Esophagus muscularis mucosa (tissue), 4 donors: ENCODE data around the gene KCNS1. TPM values are rescaled to one million over a fixed set of nuclear protein-coding genes. Genes with fewer than 3 reads are reported as not detected.

ENCODE experiments used
- DNase-seq: peaks from one replicate; pipeline ENCODE4 v3.0.0-alpha.2; 2017; ENCODE audit errors: extremely low spot score
- H3K27ac ChIP-seq, 4 donors: fragments of 200-600 bp; sonication (generic); replicated peaks in 1 of 4; 1 replicate in 3 of 4; 2 replicates in 1 of 4; pipeline ENCODE4 v1.5.1; 2016 to 2019; ENCODE audit warnings: mild to moderate bottlenecking in 1 of 4
- H3K27me3 ChIP-seq, 4 donors: fragments of 200-600 bp; sonication (generic); one replicate each; pipeline versions ENCODE4 v1.5.1 to v1.6.0; 2016 to 2019
- H3K36me3 ChIP-seq, 4 donors: fragments of 200-600 bp; sonication (generic); one replicate each; pipeline ENCODE4 v1.5.1; 2016 to 2019
- H3K4me1 ChIP-seq, 4 donors: fragments of 200-600 bp; sonication (generic); one replicate each; pipeline ENCODE4 v1.5.1; 2016 to 2019
- H3K4me3 ChIP-seq, 4 donors: fragments of 200-600 bp; sonication (generic); 1 replicate in 2 of 4; 2 replicates in 2 of 4; pipeline ENCODE4 v1.5.1; 2016 to 2019; ENCODE audit warnings: mild to moderate bottlenecking in 4 of 4, moderate library complexity in 1 of 4
- H3K9me3 ChIP-seq, 4 donors: fragments of 200-600 bp; sonication (generic); 1 replicate in 3 of 4; 2 replicates in 1 of 4; pipeline ENCODE4 v1.5.1; 2016 to 2019
- CTCF ChIP-seq, 3 experiments: fragments of 200-600 bp in 2 of 3; fragments of 450-650 bp in 1 of 3; sonication (generic) in 2 of 3; IDR thresholded peaks; one replicate each; pipeline ENCODE4 v1.5.1; 2017 to 2019; ENCODE audit warnings: antibody characterized with exemption in 3 of 3, mild to moderate bottlenecking in 2 of 3, moderate library complexity in 1 of 3
- EP300 ChIP-seq: sonication (generic); formaldehyde crosslinking; IDR thresholded peaks from one replicate; pipeline ENCODE4 v1.6.1; 2017; ENCODE audit warnings: antibody characterized with exemption
- POLR2A ChIP-seq: fragments of 450-650 bp; IDR thresholded peaks from one replicate; pipeline ENCODE4 v1.6.1; 2017; ENCODE audit warnings: antibody characterized with exemption, moderate library complexity, mild to moderate bottlenecking, low read depth
- POLR2AphosphoS5 ChIP-seq, 2 donors: sonication (generic); formaldehyde crosslinking; IDR thresholded peaks; one replicate each; pipeline ENCODE4 v1.6.1; 2017; ENCODE audit warnings: antibody characterized with exemption in 2 of 2
- WGBS: methylation state at CpG from one replicate; pipeline ENCODE4 v1.1.5; 2018; 5-methylcytosine and 5-hydroxymethylcytosine counted together
- intact Hi-C: fragments of 100-400 bp; cut with DNase I; formaldehyde crosslinking; loops from one replicate; pipeline ENCODE4 v1.15.1; 2023
- total RNA-seq, 4 donors: library from RNA; depleted of rRNA; stranded (reverse); fragments of >200 nt; gene quantifications; one replicate each; pipeline versions ENCODE4 v1.1.0 to v1.2.1, GENCODE V29; 2016

The KCNS1 gene
- total RNA-seq, 4 donors from 2014 or later: 0.17 TPM; not detected in 3

- peaks cover 0 to 4% (median 2%) of the 10 kb centered on the region in 4 donors for H3K4me1 ChIP-seq
- H3K27me3 ChIP-seq: no peaks in the 10 kb centered on the region
- peaks cover 0 to 10% (median 6%) of the 10 kb centered on the region in 4 donors for H3K36me3 ChIP-seq
- WGBS: 93% methylated on average over 6 of the region's 6 CpGs
- intact Hi-C loops: no loop called here
- no peak for DNase-seq
- no peak overlapping the region for H3K4me3 ChIP-seq
- no peak for TF ChIP-seq POLR2AphosphoS5 (IDR thresholded peaks at IDR 0.05)
- TF ChIP-seq EP300: no peak
- no peak for TF ChIP-seq CTCF (IDR thresholded peaks at IDR 0.05)
- TF ChIP-seq POLR2A: no peak
- H3K9me3 ChIP-seq: no peaks in the 10 kb centered on the region
- H3K27ac ChIP-seq: no peak overlapping the region
Observed at GRCh38 chr20:45059022-45059728, 41.8 kb downstream of the KCNS1 start.

- Histone ChIP-seq H3K36me3 (peaks cover 0 to 12% (median 6%) of the 10 kb centered on the region in 4 donors), H3K4me1 (peaks cover 2 to 7% (median 6%) of the 10 kb centered on the region in 4 donors), H3K4me3 (no peak overlapping the region), H3K27me3 (no peaks in the 10 kb centered on the region), H3K9me3 (no peaks in the 10 kb centered on the region), H3K27ac (no peak overlapping the region)
- TF ChIP-seq POLR2AphosphoS5 (IDR thresholded peaks at IDR 0.05) (no peak), EP300 (no peak), POLR2A (no peak), CTCF (IDR thresholded peaks at IDR 0.05) (no peak)
- no peak for DNase-seq
- intact Hi-C loops: no loop called here
- WGBS: 90% methylated on average over 4 of the region's 4 CpGs
Observed at GRCh38 chr20:45058168-45058850, 42.6 kb downstream of the KCNS1 start.

- Histone ChIP-seq H3K9me3 (no peaks in the 10 kb centered on the region), H3K27ac (no peak overlapping the region), H3K4me1 (peaks cover 11 to 18% (median 17%) of the 10 kb centered on the region in 4 donors), H3K27me3 (no peaks in the 10 kb centered on the region), H3K36me3 (peaks cover 0 to 12% (median 6%) of the 10 kb centered on the region in 4 donors), H3K4me3 (no peak overlapping the region)
- no peak for DNase-seq
- WGBS: 83% methylated on average over 8 of the region's 8 CpGs
- intact Hi-C loops: no loop called here
- TF ChIP-seq EP300 (no peak), CTCF (IDR thresholded peaks at IDR 0.05) (no peak), POLR2AphosphoS5 (IDR thresholded peaks at IDR 0.05) (no peak)
Observed at GRCh38 chr20:45056473-45057173, 44.3 kb downstream of the KCNS1 start.

- H3K27me3 ChIP-seq: no peaks in the 10 kb centered on the region
- intact Hi-C loops: no loop called here
Observed at GRCh38 chr20:45055056-45055455, 45.9 kb downstream of the KCNS1 start.

More at GRCh38 chr20:45055056-45055455, 45.9 kb downstream of the KCNS1 start:
- H3K9me3 ChIP-seq: no peaks in the 10 kb centered on the region
- no peak for TF ChIP-seq POLR2A
- no peak for TF ChIP-seq POLR2AphosphoS5 (IDR thresholded peaks at IDR 0.05)
- TF ChIP-seq CTCF (IDR thresholded peaks at IDR 0.05): no peak
- TF ChIP-seq EP300: no peak
- 97% methylated on average over 4 of the region's 4 CpGs for WGBS
- H3K4me3 ChIP-seq: no peak overlapping the region
- H3K27ac ChIP-seq: no peak overlapping the region
- peaks cover 18 to 30% (median 27%) of the 10 kb centered on the region in 4 donors for H3K4me1 ChIP-seq
- no peak for DNase-seq
- H3K36me3 ChIP-seq: peaks cover 0 to 12% (median 6%) of the 10 kb centered on the region in 4 donors
